Suppressor macrophage treated with lipopolysaccharide for 1 hour (primary cell): ENCODE results near the gene FRMD4A.
"Not testable (repeated sequence)": the region's sequence is repeated elsewhere in the genome, so short reads cannot be mapped to it uniquely, and the experiment has no call there.

Experiments used
- DNase-seq, 3 donors: peaks; one replicate each; pipeline ENCODE4 v3.0.0-alpha.2; 2020 to 2022

FRMD4A gene

GRCh38 chr10:14086596-14086995 lies 244.1 kb downstream of the FRMD4A start:
- DNase-seq: peak in 1 of 3 donors; percentile 6

DNA sequence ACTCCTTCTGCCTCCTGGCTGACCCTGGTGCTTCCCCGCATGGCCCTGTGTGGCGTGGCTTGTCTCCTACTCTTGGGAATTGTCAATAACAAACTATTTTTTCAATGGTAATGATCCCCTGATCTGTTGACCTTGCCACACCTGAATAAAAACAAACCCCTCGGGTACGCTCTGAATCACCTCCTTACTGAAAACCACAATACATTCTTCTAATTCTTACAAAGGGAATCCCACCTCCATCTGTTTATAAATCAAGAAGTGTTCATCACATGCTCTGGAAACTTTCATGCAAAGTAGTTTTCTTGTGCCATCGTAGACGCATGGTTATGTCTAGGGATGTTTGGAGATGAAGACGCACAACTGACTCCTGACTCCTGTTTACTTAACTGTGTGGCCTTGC lies 245.8 kb downstream of the FRMD4A start:
- DNase-seq: no peak

- no peak for DNase-seq
Observed at GRCh38 chr10:14080795-14081194, 249.9 kb downstream of the FRMD4A start.

GRCh38 chr10:14077430-14077829 lies 253.3 kb downstream of the FRMD4A start:
- no peak for DNase-seq

DNA sequence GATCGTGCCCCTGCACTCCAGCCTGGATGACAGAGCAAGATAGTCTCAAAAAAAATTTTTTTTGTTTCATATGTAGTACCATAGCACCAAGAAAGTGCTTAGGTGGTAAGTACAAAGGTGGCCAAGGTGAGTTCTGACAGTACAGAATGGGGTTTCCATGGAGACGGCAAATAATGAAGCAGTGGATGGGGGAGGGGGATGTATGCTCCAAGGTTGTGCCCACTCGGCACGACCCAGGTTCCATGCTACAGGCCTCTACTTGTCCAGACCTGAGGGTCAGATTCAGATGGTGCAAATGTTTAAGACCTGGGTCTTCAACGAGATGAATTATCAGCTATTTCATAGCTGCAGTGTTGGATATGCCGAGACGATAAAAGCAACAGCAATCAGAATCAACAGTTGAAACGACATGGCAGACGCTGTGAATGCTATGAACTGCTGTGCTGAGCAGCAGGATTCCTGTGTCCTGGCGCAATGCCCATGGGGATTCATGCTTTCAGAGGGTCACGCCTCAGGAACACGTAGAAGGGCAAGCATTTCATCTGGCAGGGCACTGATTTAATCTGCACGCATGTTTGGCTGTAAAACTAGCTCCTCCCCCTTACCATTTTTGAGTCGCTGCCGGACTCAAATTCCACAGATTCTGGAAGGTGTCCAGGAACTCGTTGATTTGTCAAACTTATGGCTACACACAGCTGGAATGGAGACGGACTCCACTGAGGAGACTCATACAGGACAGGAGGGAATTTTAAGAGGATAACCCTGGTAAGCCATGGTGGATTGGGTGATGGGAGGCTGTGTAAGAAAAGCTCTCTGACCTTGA lies 256.5 kb downstream of the FRMD4A start:
- no peak for DNase-seq

DNA sequence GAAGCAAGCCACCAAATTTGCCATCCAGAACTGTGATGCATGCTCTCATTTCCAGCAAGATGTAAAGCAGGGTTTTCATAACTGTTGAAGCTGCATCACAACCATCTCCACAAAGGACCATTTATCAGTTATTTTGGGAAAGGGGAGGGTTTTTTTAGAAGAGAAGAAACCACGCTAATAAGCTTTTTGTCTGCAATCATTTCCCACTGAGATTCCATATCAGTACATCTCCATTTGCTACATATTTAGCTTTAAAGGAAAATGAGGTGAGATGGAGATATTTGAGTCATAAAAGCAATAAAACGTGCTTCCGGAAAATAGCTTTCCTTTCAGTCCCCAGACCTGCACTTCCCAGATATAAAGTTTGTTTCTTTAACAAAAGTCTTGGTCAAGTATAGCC lies 258.2 kb downstream of the FRMD4A start:
- DNase-seq: no peak

DNA sequence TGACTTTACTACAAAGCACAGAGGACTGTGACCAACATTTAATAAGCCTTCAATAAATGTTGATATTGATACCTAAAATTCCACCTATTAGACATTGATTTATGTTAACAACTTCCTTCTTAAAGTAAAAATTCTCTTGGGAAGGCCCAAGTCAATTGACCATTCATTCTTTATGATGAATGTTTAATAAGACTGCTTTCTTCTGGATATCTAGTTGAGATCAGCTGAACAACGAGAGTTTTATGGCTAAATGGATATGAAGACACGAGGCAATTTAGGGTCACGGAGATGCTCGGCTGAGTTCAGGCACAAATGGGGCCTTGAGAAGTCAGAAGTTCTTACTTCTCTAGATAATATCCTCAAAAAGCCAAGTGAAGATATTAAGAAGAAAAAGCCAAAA lies 258.8 kb downstream of the FRMD4A start:
- no peak for DNase-seq

GRCh38 chr10:14068601-14069250 lies 262.0 kb downstream of the FRMD4A start:
- DNase-seq: no peak

GRCh38 chr10:14067638-14068037 lies 263.1 kb downstream of the FRMD4A start:
- not testable (repeated sequence) for DNase-seq

GRCh38 chr10:14066106-14066505 lies 264.6 kb downstream of the FRMD4A start:
- DNase-seq: no peak

- DNase-seq: no peak
Observed at GRCh38 chr10:14063531-14064285, 267.0 kb downstream of the FRMD4A start.

GRCh38 chr10:14062528-14063260 lies 268.0 kb downstream of the FRMD4A start:
- peak in 1 of 3 donors; percentile 41 for DNase-seq

DNA sequence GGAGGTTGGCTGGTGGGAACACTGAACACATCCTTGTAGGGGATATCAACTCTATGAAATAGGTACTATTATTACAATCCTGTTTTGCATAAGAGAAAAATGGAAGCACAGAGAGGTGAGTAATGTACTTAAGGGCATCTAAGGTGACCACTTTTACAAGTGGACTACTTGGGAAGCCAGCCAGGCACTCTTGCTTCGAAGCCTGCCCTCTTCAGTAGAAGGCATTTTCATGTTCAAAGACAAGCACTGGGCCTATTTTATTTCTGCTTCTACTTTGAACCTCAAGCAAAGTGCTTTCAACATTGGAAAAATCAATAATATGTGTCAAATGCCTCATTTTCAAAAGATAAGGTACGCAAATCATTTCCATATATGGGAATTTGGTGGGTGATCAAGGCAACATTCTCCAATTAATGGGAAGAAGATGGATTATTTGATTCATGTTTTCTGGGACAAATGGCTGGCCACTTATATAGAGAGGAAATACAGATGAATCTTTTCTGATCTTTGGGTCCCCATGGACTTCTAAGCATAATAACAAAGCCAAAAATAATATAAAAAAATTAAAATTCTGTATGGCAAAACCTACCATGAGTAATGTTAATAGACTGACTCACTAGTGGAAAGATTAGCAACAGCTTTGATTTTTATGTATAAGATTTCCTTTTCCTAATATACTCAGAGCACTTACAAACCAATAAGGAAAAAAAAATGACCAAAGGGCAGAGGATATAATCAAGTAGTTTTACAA lies 270.2 kb downstream of the FRMD4A start:
- no peak for DNase-seq

GRCh38 chr10:14056610-14057332 lies 274.0 kb downstream of the FRMD4A start:
- DNase-seq: no peak

DNA sequence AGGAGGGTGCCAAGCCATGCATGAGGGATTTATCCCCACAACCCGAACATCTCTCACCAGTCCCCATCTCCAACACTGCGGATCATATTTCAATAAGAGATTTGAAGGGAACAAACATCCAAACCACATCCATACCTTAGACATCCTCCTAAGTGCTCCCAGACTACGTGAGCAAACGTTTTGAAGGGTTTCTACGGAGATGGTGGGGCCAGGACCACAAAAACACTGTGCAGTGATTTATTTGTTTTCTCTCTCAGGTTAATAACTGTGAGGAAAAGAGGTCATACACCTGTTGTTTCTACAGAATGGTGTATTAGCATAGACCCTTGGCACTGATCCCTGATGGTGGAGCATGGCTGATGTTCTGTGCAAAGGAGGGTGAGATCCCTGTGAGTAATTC lies 277.8 kb downstream of the FRMD4A start:
- DNase-seq: no peak

DNA sequence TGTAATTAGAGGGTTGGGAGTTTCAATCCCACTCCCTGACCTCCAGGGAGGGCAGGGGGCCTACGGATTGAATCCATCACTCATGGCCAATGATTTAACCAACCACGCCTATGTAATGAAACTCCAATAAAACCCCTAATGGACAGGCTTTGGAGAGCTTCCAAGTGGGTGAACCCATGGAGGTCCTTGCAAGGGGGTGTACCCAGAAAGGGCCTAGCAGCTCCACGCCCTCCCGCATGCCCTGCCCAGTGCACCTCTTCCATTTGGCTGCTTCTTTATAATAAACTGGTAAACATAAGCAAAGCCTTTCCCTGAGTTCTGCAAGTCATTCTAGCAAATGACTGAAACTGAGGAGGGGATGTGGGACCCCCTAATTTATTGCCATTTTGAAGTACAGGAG lies 280.1 kb downstream of the FRMD4A start:
- no peak for DNase-seq

DNA sequence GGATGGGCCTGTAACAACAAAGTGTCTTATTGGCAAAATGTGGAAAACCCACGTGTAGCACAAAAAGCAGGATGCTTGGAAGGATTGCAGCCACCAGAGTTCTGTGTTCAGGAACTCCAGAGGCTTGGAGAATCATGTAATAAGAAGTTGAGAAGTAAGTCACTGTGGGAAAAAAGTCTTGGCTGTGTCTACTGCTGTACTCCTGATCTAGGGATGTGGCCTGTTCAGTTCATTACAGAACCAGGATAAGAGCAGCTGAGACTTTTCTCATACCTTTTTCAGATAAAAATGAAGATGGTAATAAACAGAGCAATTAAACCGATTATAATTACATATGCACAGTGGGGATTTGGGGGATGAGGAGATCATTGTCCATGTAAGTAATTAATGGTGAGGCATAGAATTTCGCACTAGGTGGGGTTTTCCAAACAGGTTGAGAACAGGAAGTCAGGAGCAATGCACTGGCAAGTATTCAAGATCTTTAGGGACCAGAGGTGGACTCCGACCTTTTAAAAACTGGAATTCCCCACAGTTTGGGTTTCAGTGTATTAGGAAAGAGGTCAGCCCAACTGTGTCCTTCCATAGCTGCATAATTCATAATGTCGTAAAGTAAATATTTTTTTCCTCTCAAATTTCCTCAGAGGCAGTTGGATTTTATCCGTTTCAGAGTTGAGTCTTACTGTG lies 281.7 kb downstream of the FRMD4A start:
- DNase-seq: no peak

DNA sequence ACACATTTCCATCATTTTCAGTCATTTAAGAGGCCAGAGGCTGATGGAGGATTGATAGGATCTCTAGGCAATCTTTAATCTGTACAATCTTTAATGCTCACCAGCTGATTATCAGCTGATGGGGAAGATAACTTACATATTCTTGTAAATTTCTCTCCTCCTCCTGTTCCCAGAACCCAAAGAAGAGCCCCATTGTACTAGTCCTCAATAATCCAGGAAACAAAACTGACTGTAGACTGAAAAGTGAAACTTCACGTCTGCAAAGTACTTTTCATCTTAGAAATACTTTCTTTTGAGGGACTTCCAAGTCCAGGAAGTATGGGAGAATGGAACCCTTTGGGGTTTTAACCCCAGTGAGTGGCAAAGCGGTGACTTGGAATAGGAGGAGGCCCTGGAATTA lies 283.3 kb downstream of the FRMD4A start:
- no peak for DNase-seq

- not testable (repeated sequence) for DNase-seq
Observed at GRCh38 chr10:14042051-14042450, 288.7 kb downstream of the FRMD4A start.

DNA sequence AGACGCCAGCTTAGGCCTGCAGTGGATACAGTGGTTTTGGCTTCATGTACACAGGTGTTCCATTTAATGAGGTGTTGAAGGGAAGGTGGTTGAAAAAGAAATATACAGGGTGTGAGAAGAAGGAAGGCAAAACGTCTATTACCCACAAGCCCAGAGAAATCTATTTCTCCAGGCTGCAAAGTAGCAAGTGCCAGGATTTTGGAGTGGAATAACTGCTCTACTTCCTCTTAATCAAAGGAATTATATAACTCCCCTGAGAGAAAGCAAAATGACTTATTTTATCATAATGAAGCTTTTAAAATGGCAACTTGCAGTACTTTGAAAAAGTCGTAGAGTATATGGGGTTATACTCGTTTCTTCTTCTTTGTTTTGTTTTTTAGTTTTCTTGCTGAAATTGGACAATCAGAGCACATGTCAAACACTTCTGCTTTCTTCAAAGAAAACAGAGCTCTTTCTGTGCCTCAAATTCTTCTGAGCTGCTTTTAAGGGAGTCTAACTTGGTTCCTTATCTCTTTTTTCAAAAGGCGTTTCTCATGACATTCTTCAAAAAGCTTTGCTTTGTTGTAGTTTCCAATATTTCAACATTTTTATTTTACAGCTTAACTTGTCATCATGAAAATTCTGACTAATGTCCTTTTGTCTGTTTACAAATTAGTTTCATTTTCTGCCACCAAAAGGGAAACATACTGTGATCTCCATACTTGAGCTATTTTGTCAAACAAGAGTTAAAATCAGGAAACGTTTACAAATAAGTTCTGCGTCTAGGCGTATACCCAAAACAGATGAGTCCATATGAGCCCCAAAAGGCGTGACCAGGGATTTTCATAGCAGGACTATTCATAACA lies 289.7 kb downstream of the FRMD4A start:
- peak; percentile 69 to 98 (median 96) for DNase-seq
